ENCODE measurements around the gene CMTM8.

The CMTM8 gene

DNA sequence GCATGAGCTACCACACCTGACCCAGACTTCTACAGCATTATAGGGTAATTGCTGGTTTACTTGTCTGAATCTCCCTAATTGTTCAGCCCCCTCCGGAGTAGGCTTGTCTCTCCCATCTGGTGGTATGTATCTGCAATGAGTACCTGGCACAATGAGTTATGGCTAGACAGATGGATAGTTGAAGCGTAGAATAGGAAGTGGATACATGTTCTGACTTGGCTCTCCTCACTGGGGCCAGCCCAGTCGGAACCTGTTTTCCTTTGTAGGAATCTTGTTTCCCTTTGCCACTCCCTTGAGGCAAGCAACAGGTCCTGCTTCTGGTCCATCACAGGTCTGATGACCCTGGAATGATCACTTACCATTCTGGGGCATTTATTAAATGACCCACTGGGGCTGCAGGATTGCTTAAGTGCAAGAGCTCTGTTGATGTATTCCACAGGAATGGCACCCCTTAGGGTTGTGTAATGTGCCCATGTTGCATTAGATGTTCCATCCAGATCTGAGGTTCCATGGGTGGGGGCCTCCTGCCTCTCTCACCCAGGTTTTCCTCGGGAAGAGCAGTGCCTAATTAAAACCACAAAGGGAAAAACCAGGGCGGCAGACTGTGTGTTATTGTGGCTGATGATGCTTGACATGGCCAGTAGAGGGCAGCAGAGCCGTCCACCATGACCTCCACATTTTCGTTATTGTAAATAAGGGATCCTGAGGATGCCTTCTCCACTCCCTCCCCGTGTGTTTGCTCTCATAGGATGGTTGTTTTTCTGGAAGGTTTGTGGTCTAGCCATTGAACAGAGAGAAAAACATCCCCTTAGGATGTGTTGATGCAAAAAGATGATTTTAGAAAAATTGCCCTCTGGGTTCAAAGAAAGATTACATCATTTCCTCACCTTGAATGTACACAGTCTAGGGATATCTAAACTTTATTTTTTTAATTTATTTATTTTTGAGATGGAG lies 58.0 kb downstream of the CMTM8 start:
- ChIA-PET POLR2A (no interaction called here), CTCF (interaction anchor here (0.6 to 4.3 kb wide), 24 partner anchors 8 to 337 kb away, joined by 3 to 20 read pairs (median 4); partner anchors contain the start of gene CMTM7)
- no peak for DNase-seq (ENCODE audit: low read depth, low spot score)
- TF ChIP-seq, protein P1, sequence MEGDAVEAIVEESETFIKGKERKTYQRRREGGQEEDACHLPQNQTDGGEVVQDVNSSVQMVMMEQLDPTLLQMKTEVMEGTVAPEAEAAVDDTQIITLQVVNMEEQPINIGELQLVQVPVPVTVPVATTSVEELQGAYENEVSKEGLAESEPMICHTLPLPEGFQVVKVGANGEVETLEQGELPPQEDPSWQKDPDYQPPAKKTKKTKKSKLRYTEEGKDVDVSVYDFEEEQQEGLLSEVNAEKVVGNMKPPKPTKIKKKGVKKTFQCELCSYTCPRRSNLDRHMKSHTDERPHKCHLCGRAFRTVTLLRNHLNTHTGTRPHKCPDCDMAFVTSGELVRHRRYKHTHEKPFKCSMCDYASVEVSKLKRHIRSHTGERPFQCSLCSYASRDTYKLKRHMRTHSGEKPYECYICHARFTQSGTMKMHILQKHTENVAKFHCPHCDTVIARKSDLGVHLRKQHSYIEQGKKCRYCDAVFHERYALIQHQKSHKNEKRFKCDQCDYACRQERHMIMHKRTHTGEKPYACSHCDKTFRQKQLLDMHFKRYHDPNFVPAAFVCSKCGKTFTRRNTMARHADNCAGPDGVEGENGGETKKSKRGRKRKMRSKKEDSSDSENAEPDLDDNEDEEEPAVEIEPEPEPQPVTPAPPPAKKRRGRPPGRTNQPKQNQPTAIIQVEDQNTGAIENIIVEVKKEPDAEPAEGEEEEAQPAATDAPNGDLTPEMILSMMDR (IDR thresholded peaks at IDR 0.05; ENCODE audit: insufficient read depth, low read length, missing control alignments): peak; percentile 90
- H3K4me3 ChIP-seq (ENCODE audit: low read depth, low read length): no peak overlapping the region

- ChIA-PET POLR2A (no interaction called here), CTCF (interaction anchor here (0.8 to 4.3 kb wide), 15 partner anchors 10 to 330 kb away, joined by 3 to 20 read pairs (median 4); partner anchors contain the start of gene CMTM7)
- no peak for DNase-seq (ENCODE audit: low read depth, low spot score)
- TF ChIP-seq, protein P1 (IDR thresholded peaks at IDR 0.05; ENCODE audit: insufficient read depth, low read length, missing control alignments): no peak
- H3K4me3 ChIP-seq (ENCODE audit: low read depth, low read length): no peak overlapping the region
These were observed 58.9 kb downstream of the CMTM8 start for GRCh38 chr3:32297366-32297765.

- DNase-seq (ENCODE audit: low read depth, low spot score): no peak
- TF ChIP-seq, protein P1 (IDR thresholded peaks at IDR 0.05; ENCODE audit: insufficient read depth, low read length, missing control alignments): no peak
- ChIA-PET CTCF (interaction anchor here (0.6 kb wide), 1 partner anchor 522 kb away, joined by 3 read pairs; no protein-coding TSS in a partner anchor), POLR2A (no interaction called here)
- no peak overlapping the region for H3K4me3 ChIP-seq (ENCODE audit: low read depth, low read length)
These were observed 62.9 kb downstream of the CMTM8 start for GRCh38 chr3:32301426-32301825.

- DNase-seq (ENCODE audit: low read depth, low spot score): no peak
- ChIA-PET CTCF (interaction anchor here (0.9 kb wide), 1 partner anchor 166 kb away, joined by 3 read pairs; no protein-coding TSS in a partner anchor), POLR2A (no interaction called here)
- TF ChIP-seq, protein P1 (IDR thresholded peaks at IDR 0.05; ENCODE audit: insufficient read depth, low read length, missing control alignments): no peak
- H3K4me3 ChIP-seq (ENCODE audit: low read depth, low read length): no peak overlapping the region
These were observed 64.3 kb downstream of the CMTM8 start for GRCh38 chr3:32302601-32303398.

DNA sequence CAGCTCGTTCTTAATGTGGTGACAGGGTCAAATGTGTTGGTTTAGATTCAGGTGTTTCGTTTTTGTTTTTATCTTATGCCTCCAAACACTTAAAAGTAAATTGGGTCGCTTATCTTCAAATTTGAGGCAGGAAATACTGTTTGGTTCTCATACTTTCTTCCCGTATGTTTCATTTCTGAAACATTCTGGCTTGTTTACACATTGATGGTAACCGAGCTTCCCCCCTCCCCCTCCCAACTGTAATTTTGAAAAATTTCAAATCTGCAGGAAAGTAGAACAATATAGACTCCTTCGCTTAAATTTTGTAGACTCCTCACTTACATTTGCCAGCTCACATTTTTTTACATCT lies 64.9 kb downstream of the CMTM8 start:
- TF ChIP-seq, protein P1 (IDR thresholded peaks at IDR 0.05; ENCODE audit: insufficient read depth, low read length, missing control alignments): no peak
- H3K4me3 ChIP-seq (ENCODE audit: low read depth, low read length): no peak overlapping the region
- ChIA-PET CTCF (interaction anchor here (0.9 kb wide), 1 partner anchor 166 kb away, joined by 3 read pairs; no protein-coding TSS in a partner anchor), POLR2A (no interaction called here)
- no peak for DNase-seq (ENCODE audit: low read depth, low spot score)
